ENCODE data around the gene CEP128. TPM values are rescaled to one million over a fixed set of nuclear protein-coding genes. Genes with fewer than 3 reads are reported as not detected.

Gene CEP128
- total RNA-seq, 1 experiment from 2014 or later: 12.0 TPM

Other genes with a start within 250 kb of the CEP128 start
- gene TSHR, start 13.9 kb upstream of the CEP128 start, total RNA-seq (2021): 0.16 TPM in 1 of 3 replicates, not detected in the others

Data from WTC11 (cell line).